HG03571 (cell line): ENCODE measurements around the gene DCHS1.

Source experiments
- ATAC-seq: cut with Tn5 transposase; IDR thresholded peaks from one replicate; pipeline ENCODE4 v1.9.1; 2021; ENCODE audit not compliant: unreplicated experiment

The DCHS1 gene

GRCh38 chr11:6596239-6596877 lies 59.3 kb downstream of the DCHS1 start:
- no peak for ATAC-seq

- ATAC-seq = no peak
Measured at GRCh38 chr11:6594142-6594768, 61.4 kb downstream of the DCHS1 start.

GRCh38 chr11:6588018-6588417 lies 67.6 kb downstream of the DCHS1 start:
- ATAC-seq = no peak

GRCh38 chr11:6587360-6587953 lies 68.2 kb downstream of the DCHS1 start:
- ATAC-seq = no peak

GRCh38 chr11:6586434-6587359 lies 68.9 kb downstream of the DCHS1 start:
- no peak for ATAC-seq

GRCh38 chr11:6584528-6584927 lies 71.1 kb downstream of the DCHS1 start:
- no peak for ATAC-seq

GRCh38 chr11:6583584-6583983 lies 72.0 kb downstream of the DCHS1 start:
- no peak for ATAC-seq

GRCh38 chr11:6579681-6580080 lies 75.9 kb downstream of the DCHS1 start:
- no peak for ATAC-seq

GRCh38 chr11:6578134-6578533 lies 77.5 kb downstream of the DCHS1 start:
- no peak for ATAC-seq

- no peak for ATAC-seq
Measured at GRCh38 chr11:6576471-6577373, 78.9 kb downstream of the DCHS1 start.

- no peak for ATAC-seq
Measured at GRCh38 chr11:6574816-6575715, 80.5 kb downstream of the DCHS1 start.

- ATAC-seq = no peak
Measured at GRCh38 chr11:6572215-6572614, 83.4 kb downstream of the DCHS1 start.

GRCh38 chr11:6571434-6572008 lies 84.1 kb downstream of the DCHS1 start:
- no peak for ATAC-seq
